Neural progenitor cell (in vitro differentiated cells): ENCODE measurements around the gene GPR68. TPM values are rescaled to one million over a fixed set of nuclear protein-coding genes. Genes with fewer than 3 reads are reported as not detected.

ENCODE experiments used
- DNase-seq: peaks from one replicate; pipeline ENCODE4 v3.0.0-alpha.2; 2016; ENCODE audit warnings: low spot score
- H2AFZ ChIP-seq: fragments of 200-600 bp; sonication (generic); replicated peaks from 2 replicates; pipeline ENCODE4 v1.6.1; 2016; ENCODE audit warnings: antibody characterized with exemption
- H3F3A ChIP-seq: fragments of 200-600 bp; sonication (generic); 2 replicates; pipeline ENCODE4 v1.6.1; 2016; ENCODE audit warnings: antibody characterized with exemption, low read depth
- H3K27ac ChIP-seq: fragments of 200-600 bp; sonication (generic); 2 replicates; pipeline ENCODE4 v1.5.1; 2016; ENCODE audit warnings: mild to moderate bottlenecking
- H3K27me3 ChIP-seq: fragments of 200-600 bp; sonication (generic); 2 replicates; pipeline ENCODE4 v1.6.1; 2016; ENCODE audit warnings: mild to moderate bottlenecking, moderate library complexity
- H3K36me3 ChIP-seq: fragments of 200-600 bp; sonication (generic); 2 replicates; pipeline ENCODE4 v1.5.1; 2016
- H3K4me1 ChIP-seq: fragments of 200-600 bp; sonication (generic); 2 replicates; pipeline ENCODE4 v1.6.1; 2016; ENCODE audit warnings: mixed run types
- H3K4me2 ChIP-seq: fragments of 200-600 bp; sonication (generic); 2 replicates; pipeline ENCODE4 v1.6.1; 2016
- H3K4me3 ChIP-seq: fragments of 200-600 bp; sonication (generic); 2 replicates; pipeline ENCODE4 v1.5.1; 2016
- H3K79me2 ChIP-seq: fragments of 200-600 bp; sonication (generic); 2 replicates; pipeline ENCODE4 v1.6.1; 2016; ENCODE audit warnings: low read depth
- H3K9ac ChIP-seq: fragments of 200-600 bp; sonication (generic); 2 replicates; pipeline ENCODE4 v1.6.1; 2016
- H3K9me3 ChIP-seq: fragments of 200-600 bp; sonication (generic); 2 replicates; pipeline ENCODE4 v1.5.1; 2016; ENCODE audit warnings: low read depth
- H4K20me1 ChIP-seq: fragments of 200-600 bp; sonication (generic); 2 replicates; pipeline ENCODE4 v1.6.1; 2016; ENCODE audit warnings: low read depth
- H3K27ac Mint-ChIP-seq: 3 replicates; pipeline ENCODE4 v1.8.0; 2021; ENCODE audit warnings: mixed read lengths
- H3K27me3 Mint-ChIP-seq: 2 replicates; pipeline ENCODE4 v1.8.0; 2022; ENCODE audit warnings: low read depth, mild to moderate bottlenecking, inconsistent platforms, moderate library complexity, mixed read lengths; ENCODE audit not compliant: insufficient read depth
- H3K36me3 Mint-ChIP-seq: 3 replicates; pipeline ENCODE4 v1.8.0; 2021; ENCODE audit warnings: mixed read lengths
- H3K4me1 Mint-ChIP-seq: 3 replicates; pipeline ENCODE4 v1.8.0; 2021; ENCODE audit warnings: mixed read lengths
- H3K4me3 Mint-ChIP-seq: 3 replicates; pipeline ENCODE4 v1.8.0; 2021; ENCODE audit warnings: mild to moderate bottlenecking, moderate library complexity, mixed read lengths
- H3K9me3 Mint-ChIP-seq: 3 replicates; pipeline ENCODE4 v1.8.0; 2020; ENCODE audit warnings: mixed read lengths
- CTCF ChIP-seq: fragments of 200-600 bp; sonication (generic); IDR thresholded peaks from 2 replicates; pipeline ENCODE4 v1.5.1; 2017; ENCODE audit warnings: antibody characterized with exemption, mild to moderate bottlenecking
- EZH2 ChIP-seq: fragments of 200-600 bp; sonication (generic); IDR thresholded peaks from 2 replicates; pipeline ENCODE4 v1.6.1; 2017; ENCODE audit warnings: antibody characterized with exemption, mild to moderate bottlenecking, moderate library complexity
- EZH2phosphoT487 ChIP-seq: fragments of 200-600 bp; sonication (generic); IDR thresholded peaks from 2 replicates; pipeline ENCODE4 v1.6.1; 2017; ENCODE audit warnings: antibody characterized with exemption
- total RNA-seq: library from RNA; depleted of rRNA; stranded (reverse); fragments of >200 nt; gene quantifications from 2 replicates; pipeline ENCODE4 v1.2.3, GENCODE V29; 2015; ENCODE audit warnings: low replicate concordance

The GPR68 gene
- total RNA-seq, 1 donor from 2014 or later: not detected

GRCh38 chr14:91273885-91274273, 29.4 kb upstream of the GPR68 start:
- Histone ChIP-seq H3K9me3 (no peaks in the 10 kb centered on the region), H3F3A (no peaks in the 10 kb centered on the region), H3K79me2 (no peaks in the 10 kb centered on the region), H3K4me2 (no peak overlapping the region), H3K36me3 (no peaks in the 10 kb centered on the region), H3K27me3 (no peaks in the 10 kb centered on the region), H3K27ac (no peak overlapping the region), H2AFZ (no peak overlapping the region), H3K9ac (no peak overlapping the region), H3K4me1 (no peaks in the 10 kb centered on the region), H3K4me3 (no peak overlapping the region), H4K20me1 (no peaks in the 10 kb centered on the region)
- H3K27me3 Mint-ChIP-seq: no peaks in the 10 kb centered on the region
- H3K4me3 Mint-ChIP-seq: no peak overlapping the region
- DNase-seq: no peak
- TF ChIP-seq CTCF (no peak), EZH2phosphoT487 (no peak), EZH2 (no peak)
- H3K27ac Mint-ChIP-seq: no peak overlapping the region
- H3K36me3 Mint-ChIP-seq: peaks cover 12% of the 10 kb centered on the region
- H3K4me1 Mint-ChIP-seq: peaks cover 12% of the 10 kb centered on the region
- H3K9me3 Mint-ChIP-seq: no peaks in the 10 kb centered on the region

- Histone ChIP-seq H3K4me2 (no peak overlapping the region), H3K9ac (no peak overlapping the region), H3K79me2 (no peaks in the 10 kb centered on the region), H3K4me3 (no peak overlapping the region), H3K27ac (no peak overlapping the region), H2AFZ (no peak overlapping the region), H3F3A (no peaks in the 10 kb centered on the region), H4K20me1 (no peaks in the 10 kb centered on the region), H3K9me3 (no peaks in the 10 kb centered on the region), H3K27me3 (no peaks in the 10 kb centered on the region), H3K36me3 (no peaks in the 10 kb centered on the region), H3K4me1 (no peaks in the 10 kb centered on the region)
- no peak for DNase-seq
- H3K9me3 Mint-ChIP-seq: no peaks in the 10 kb centered on the region
- H3K27me3 Mint-ChIP-seq: no peaks in the 10 kb centered on the region
- peaks cover 12% of the 10 kb centered on the region for H3K4me1 Mint-ChIP-seq
- H3K36me3 Mint-ChIP-seq: peaks cover 12% of the 10 kb centered on the region
- no peak overlapping the region for H3K4me3 Mint-ChIP-seq
- no peak overlapping the region for H3K27ac Mint-ChIP-seq
- TF ChIP-seq CTCF (no peak), EZH2phosphoT487 (no peak)
These were observed 28.9 kb upstream of the GPR68 start for GRCh38 chr14:91273273-91273884.

- H3K27ac Mint-ChIP-seq: no peak overlapping the region
These were observed 28.1 kb upstream of the GPR68 start for GRCh38 chr14:91272341-91273272.

More at GRCh38 chr14:91272341-91273272, 28.1 kb upstream of the GPR68 start:
- Histone ChIP-seq H3K4me2 (no peak overlapping the region), H4K20me1 (no peaks in the 10 kb centered on the region), H3K36me3 (no peaks in the 10 kb centered on the region), H3K27ac (peak overlapping the region; percentile 6), H2AFZ (no peak overlapping the region), H3K4me3 (no peak overlapping the region), H3K9me3 (no peaks in the 10 kb centered on the region), H3K9ac (no peak overlapping the region), H3F3A (no peaks in the 10 kb centered on the region), H3K79me2 (no peaks in the 10 kb centered on the region), H3K4me1 (no peaks in the 10 kb centered on the region), H3K27me3 (no peaks in the 10 kb centered on the region)
- H3K9me3 Mint-ChIP-seq: no peaks in the 10 kb centered on the region
- TF ChIP-seq EZH2phosphoT487 (no peak), CTCF (no peak), EZH2 (no peak)
- H3K27me3 Mint-ChIP-seq: no peaks in the 10 kb centered on the region
- DNase-seq: no peak
- no peak overlapping the region for H3K4me3 Mint-ChIP-seq
- H3K36me3 Mint-ChIP-seq: peaks cover 12% of the 10 kb centered on the region
- H3K4me1 Mint-ChIP-seq: peaks cover 12% of the 10 kb centered on the region
